Suprapubic skin (tissue), 4 donors: ENCODE results near the gene ADISSP. TPM values are rescaled to one million over a fixed set of nuclear protein-coding genes. Genes with fewer than 3 reads are reported as not detected.

Experiments
- DNase-seq, 2 donors: peaks; one replicate each; pipeline ENCODE4 v3.0.0-alpha.2; 2019; ENCODE audit warnings: low spot score in 2 of 2
- H3K27ac ChIP-seq: fragments of 200-600 bp; sonication (generic); one replicate; pipeline ENCODE4 v1.5.1; 2019
- H3K27me3 ChIP-seq: fragments of 200-600 bp; sonication (generic); one replicate; pipeline ENCODE4 v1.5.1; 2019
- H3K36me3 ChIP-seq: fragments of 200-600 bp; sonication (generic); one replicate; pipeline ENCODE4 v1.5.1; 2019
- H3K4me1 ChIP-seq: fragments of 200-600 bp; sonication (generic); one replicate; pipeline ENCODE4 v1.5.1; 2019
- H3K4me3 ChIP-seq: fragments of 200-600 bp; sonication (generic); one replicate; pipeline ENCODE4 v1.5.1; 2019; ENCODE audit warnings: mild to moderate bottlenecking
- H3K9me3 ChIP-seq: fragments of 200-600 bp; sonication (generic); one replicate; pipeline ENCODE4 v1.5.1; 2019
- EP300 ChIP-seq: sonication (generic); formaldehyde crosslinking; IDR thresholded peaks from one replicate; pipeline ENCODE4 v1.6.1; 2017; ENCODE audit warnings: antibody characterized with exemption
- POLR2A ChIP-seq, 2 donors: fragments of 450-650 bp; IDR thresholded peaks; one replicate each; pipeline ENCODE4 v1.6.1; 2017; ENCODE audit warnings: antibody characterized with exemption in 2 of 2, mild to moderate bottlenecking in 2 of 2, moderate library complexity in 2 of 2
- POLR2AphosphoS5 ChIP-seq, 3 donors: sonication (generic); formaldehyde crosslinking; IDR thresholded peaks; one replicate each; pipeline ENCODE4 v1.6.1; 2017; ENCODE audit warnings: antibody characterized with exemption in 3 of 3
- WGBS: methylation state at CpG from one replicate; pipeline ENCODE4 v1.1.5; 2018; 5-methylcytosine and 5-hydroxymethylcytosine counted together
- total RNA-seq, 4 donors: library from RNA; depleted of rRNA; stranded (reverse); fragments of >200 nt; gene quantifications; one replicate each; pipeline ENCODE4 v1.1.0, GENCODE V29; 2016
- TF ChIP-seq, protein P1 (sequence below), 2 donors: fragments of 200-600 bp in 1 of 2; fragments of 450-650 bp in 1 of 2; sonication (generic) in 1 of 2; IDR thresholded peaks; one replicate each; pipeline ENCODE4 v1.5.1; 2016 to 2019; ENCODE audit warnings: antibody characterized with exemption in 2 of 2, mild to moderate bottlenecking in 1 of 2, moderate library complexity in 1 of 2

The ADISSP gene
- total RNA-seq, 4 donors from 2014 or later = 8.4 to 20.3 (median 18.9) TPM

- WGBS = 64% methylated on average over 9 of the region's 10 CpGs
- H3K36me3 ChIP-seq = no peaks in the 10 kb centered on the region
- no peak overlapping the region for H3K27ac ChIP-seq
- H3K4me3 ChIP-seq = no peak overlapping the region
- no peaks in the 10 kb centered on the region for H3K27me3 ChIP-seq
- H3K4me1 ChIP-seq = peaks cover 5% of the 10 kb centered on the region
- TF ChIP-seq, protein P1, sequence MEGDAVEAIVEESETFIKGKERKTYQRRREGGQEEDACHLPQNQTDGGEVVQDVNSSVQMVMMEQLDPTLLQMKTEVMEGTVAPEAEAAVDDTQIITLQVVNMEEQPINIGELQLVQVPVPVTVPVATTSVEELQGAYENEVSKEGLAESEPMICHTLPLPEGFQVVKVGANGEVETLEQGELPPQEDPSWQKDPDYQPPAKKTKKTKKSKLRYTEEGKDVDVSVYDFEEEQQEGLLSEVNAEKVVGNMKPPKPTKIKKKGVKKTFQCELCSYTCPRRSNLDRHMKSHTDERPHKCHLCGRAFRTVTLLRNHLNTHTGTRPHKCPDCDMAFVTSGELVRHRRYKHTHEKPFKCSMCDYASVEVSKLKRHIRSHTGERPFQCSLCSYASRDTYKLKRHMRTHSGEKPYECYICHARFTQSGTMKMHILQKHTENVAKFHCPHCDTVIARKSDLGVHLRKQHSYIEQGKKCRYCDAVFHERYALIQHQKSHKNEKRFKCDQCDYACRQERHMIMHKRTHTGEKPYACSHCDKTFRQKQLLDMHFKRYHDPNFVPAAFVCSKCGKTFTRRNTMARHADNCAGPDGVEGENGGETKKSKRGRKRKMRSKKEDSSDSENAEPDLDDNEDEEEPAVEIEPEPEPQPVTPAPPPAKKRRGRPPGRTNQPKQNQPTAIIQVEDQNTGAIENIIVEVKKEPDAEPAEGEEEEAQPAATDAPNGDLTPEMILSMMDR (IDR thresholded peaks at IDR 0.05) = no peak
- TF ChIP-seq POLR2A (IDR thresholded peaks at IDR 0.05) = no peak
- no peak for TF ChIP-seq POLR2AphosphoS5 (IDR thresholded peaks at IDR 0.05)
- no peak for TF ChIP-seq EP300
- H3K9me3 ChIP-seq = no peaks in the 10 kb centered on the region
- no peak for DNase-seq
These were observed 6.8 kb downstream of the ADISSP start for GRCh38 chr20:3760655-3761348.

- 84% methylated on average over 9 of the region's 11 CpGs for WGBS
- no peaks in the 10 kb centered on the region for H3K4me1 ChIP-seq
These were observed 7.7 kb downstream of the ADISSP start for GRCh38 chr20:3759884-3760283.

GRCh38 chr20:3759316-3759823 is 8.2 kb downstream of the ADISSP start:
- no peak for DNase-seq
- 79% methylated on average over 4 of the region's 11 CpGs for WGBS
- H3K4me3 ChIP-seq = no peak overlapping the region
- H3K27ac ChIP-seq = no peak overlapping the region
- TF ChIP-seq, protein P1 (IDR thresholded peaks at IDR 0.05) = no peak
- TF ChIP-seq POLR2A (IDR thresholded peaks at IDR 0.05) = no peak
- no peak for TF ChIP-seq POLR2AphosphoS5 (IDR thresholded peaks at IDR 0.05)
- TF ChIP-seq EP300 = no peak
- H3K4me1 ChIP-seq = no peaks in the 10 kb centered on the region
- no peaks in the 10 kb centered on the region for H3K27me3 ChIP-seq
- no peaks in the 10 kb centered on the region for H3K36me3 ChIP-seq
- H3K9me3 ChIP-seq = no peaks in the 10 kb centered on the region

More at GRCh38 chr20:3759884-3760283, 7.7 kb downstream of the ADISSP start:
- TF ChIP-seq, protein P1 (IDR thresholded peaks at IDR 0.05) = no peak
- TF ChIP-seq POLR2AphosphoS5 (IDR thresholded peaks at IDR 0.05) = no peak
- no peak for TF ChIP-seq POLR2A (IDR thresholded peaks at IDR 0.05)
- TF ChIP-seq EP300 = no peak
- Histone ChIP-seq H3K4me3 (no peak overlapping the region), H3K27ac (no peak overlapping the region), H3K36me3 (no peaks in the 10 kb centered on the region), H3K27me3 (no peaks in the 10 kb centered on the region), H3K9me3 (no peaks in the 10 kb centered on the region)
- DNase-seq = no peak

DNA sequence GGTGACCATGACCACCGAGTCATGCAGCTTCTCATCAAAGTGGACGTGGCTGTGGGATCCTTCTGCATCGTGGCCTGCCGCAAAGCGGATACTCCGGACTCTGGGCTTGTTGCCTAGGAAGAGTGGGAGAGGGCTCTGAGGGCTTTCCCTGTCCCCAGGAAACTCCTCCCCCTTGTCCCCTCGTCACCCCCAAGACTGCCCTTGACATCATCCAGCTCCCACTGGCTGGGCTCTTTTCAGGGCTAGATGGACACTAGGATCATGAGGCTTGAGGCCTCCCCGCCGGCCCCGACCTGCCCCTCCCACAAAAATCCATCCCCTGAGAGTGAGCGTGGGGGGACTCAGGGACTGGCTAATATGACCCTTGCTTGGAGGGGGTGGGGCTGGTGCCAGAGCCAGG is 9.0 kb downstream of the ADISSP start:
- Histone ChIP-seq H3K4me3 (no peak overlapping the region), H3K4me1 (no peaks in the 10 kb centered on the region), H3K9me3 (no peaks in the 10 kb centered on the region), H3K27me3 (no peaks in the 10 kb centered on the region), H3K27ac (no peak overlapping the region), H3K36me3 (no peaks in the 10 kb centered on the region)
- WGBS = 89% methylated on average over 6 of the region's 11 CpGs
- TF ChIP-seq EP300 = no peak
- TF ChIP-seq, protein P1 (IDR thresholded peaks at IDR 0.05) = no peak
- no peak for TF ChIP-seq POLR2AphosphoS5 (IDR thresholded peaks at IDR 0.05)
- no peak for TF ChIP-seq POLR2A (IDR thresholded peaks at IDR 0.05)
- no peak for DNase-seq

GRCh38 chr20:3757268-3757667 is 10.3 kb downstream of the ADISSP start:
- DNase-seq = no peak
- WGBS = 79% methylated on average over 2 of the region's 2 CpGs
- TF ChIP-seq, protein P1 (IDR thresholded peaks at IDR 0.05) = no peak
- TF ChIP-seq POLR2AphosphoS5 (IDR thresholded peaks at IDR 0.05) = no peak
- TF ChIP-seq EP300 = no peak
- no peak for TF ChIP-seq POLR2A (IDR thresholded peaks at IDR 0.05)
- no peaks in the 10 kb centered on the region for H3K9me3 ChIP-seq
- H3K4me3 ChIP-seq = no peak overlapping the region
- H3K4me1 ChIP-seq = peaks cover 8% of the 10 kb centered on the region
- H3K27me3 ChIP-seq = no peaks in the 10 kb centered on the region
- H3K36me3 ChIP-seq = no peaks in the 10 kb centered on the region
- H3K27ac ChIP-seq = no peak overlapping the region
